HFF-Myc (cell line): ENCODE measurements around the gene IGSF9B.
"Not testable (repeated sequence)": the region's sequence is repeated elsewhere in the genome, so short reads cannot be mapped to it uniquely, and the experiment has no call there.

Experiments used
- DNase-seq: peaks from one replicate; pipeline ENCODE4 v3.0.0-alpha.2; 2011; ENCODE audit warnings: low read depth; ENCODE audit errors: extremely low read depth
- H3K4me3 ChIP-seq: replicated peaks from 2 replicates; pipeline ENCODE4 v1.5.1; 2011; ENCODE audit warnings: low read depth, mild to moderate bottlenecking, control low read depth, low read length
- CTCF ChIP-seq: IDR thresholded peaks from 2 replicates; pipeline ENCODE4 v1.5.1; 2012; ENCODE audit warnings: mild to moderate bottlenecking, low read depth, low read length, control low read depth; ENCODE audit errors: missing control alignments

IGSF9B gene

GRCh38 chr11:133956650-133957633 is at the start of gene IGSF9B:
Gene IGSF9B, minus strand, starts transcription at chr11:133956968. Its CDS starts 214 bp downstream, at chr11:133956754.
- no peak for TF ChIP-seq CTCF
- DNase-seq: no peak
- peak within 1 kb of the TSS; percentile 40 for H3K4me3 ChIP-seq

- no peak for TF ChIP-seq CTCF
- no peak overlapping the region for H3K4me3 ChIP-seq
- no peak for DNase-seq
These were observed 47.9 kb upstream of the IGSF9B start for GRCh38 chr11:134004496-134005172.

GRCh38 chr11:134003792-134004495 is 47.2 kb upstream of the IGSF9B start:
- DNase-seq: no peak
- TF ChIP-seq CTCF: no peak
- H3K4me3 ChIP-seq: no peak overlapping the region

GRCh38 chr11:134002819-134003218 is 46.1 kb upstream of the IGSF9B start:
- H3K4me3 ChIP-seq, DNase-seq: not testable (repeated sequence)

- not testable (repeated sequence) for H3K4me3 ChIP-seq, DNase-seq
These were observed 45.6 kb upstream of the IGSF9B start for GRCh38 chr11:134002338-134002737.

GRCh38 chr11:134001596-134001995 is 44.8 kb upstream of the IGSF9B start:
- TF ChIP-seq CTCF: no peak
- H3K4me3 ChIP-seq: no peak overlapping the region
- DNase-seq: no peak

GRCh38 chr11:134001088-134001487 is 44.3 kb upstream of the IGSF9B start:
- DNase-seq: no peak
- TF ChIP-seq CTCF: no peak
- no peak overlapping the region for H3K4me3 ChIP-seq
